MCF 10A (cell line): ENCODE measurements around the gene ZCCHC24. TPM values are rescaled to one million over a fixed set of nuclear protein-coding genes. Genes with fewer than 3 reads are reported as not detected.

Experiments used
- BruUV-seq: library from RNA; stranded (reverse); fragments of 400-500 nt; replicated peaks from 2 replicates; lab custom pipeline; 2021; lab: Mats Ljungman, UMichigan
- CTCF ChIA-PET: fragments of 300-600 bp; sonication (Branson Sonifier 250); formaldehyde crosslinking; extraction: SDS; loops from one replicate; lab custom pipeline; 2021; ENCODE audit warnings: antibody characterized with exemption, inconsistent platforms; lab: Yijun Ruan, JAX
- POLR2A ChIA-PET: fragments of 300-600, 350-650 bp; sonication (Branson Sonifier 250); formaldehyde crosslinking; extraction: SDS; loops from one replicate; lab custom pipeline; 2020; ENCODE audit warnings: antibody characterized with exemption, inconsistent platforms; lab: Yijun Ruan, JAX
- DNase-seq: peaks from one replicate; pipeline ENCODE4 v3.0.0-alpha.2; 2018; ENCODE audit not compliant: unreplicated experiment
- H3K27ac Mint-ChIP-seq: one replicate; pipeline ENCODE4 v1.8.0; 2022; ENCODE audit warnings: mild to moderate bottlenecking, low read depth, mixed read lengths; ENCODE audit not compliant: unreplicated experiment
- H3K27me3 Mint-ChIP-seq: one replicate; pipeline ENCODE4 v1.8.0; 2022; ENCODE audit warnings: mixed read lengths; ENCODE audit not compliant: insufficient read depth, unreplicated experiment
- H3K36me3 Mint-ChIP-seq: one replicate; pipeline ENCODE4 v1.8.0; 2022; ENCODE audit warnings: mild to moderate bottlenecking, moderate library complexity, mixed read lengths; ENCODE audit not compliant: insufficient read depth, unreplicated experiment
- H3K4me1 Mint-ChIP-seq: one replicate; pipeline ENCODE4 v1.8.0; 2022; ENCODE audit warnings: mixed read lengths; ENCODE audit not compliant: insufficient read depth, unreplicated experiment
- H3K4me3 Mint-ChIP-seq: one replicate; pipeline ENCODE4 v1.8.0; 2022; ENCODE audit warnings: mild to moderate bottlenecking, moderate library complexity, mixed read lengths; ENCODE audit not compliant: unreplicated experiment
- H3K9me3 Mint-ChIP-seq: one replicate; pipeline ENCODE4 v1.8.0; 2022; ENCODE audit warnings: mixed read lengths; ENCODE audit not compliant: unreplicated experiment
- intact Hi-C: fragments of 100-400 bp; cut with micrococcal nuclease; formaldehyde crosslinking; loops from 2 replicates; pipeline ENCODE4 v1.14.1; 2022
- total RNA-seq: library from RNA; stranded (reverse); gene quantifications from 2 replicates; pipeline ENCODE4 v1.2.3, GENCODE V29; 2022
- TF ChIP-seq, protein P1 (sequence below): fragments of 200-600 bp; IDR thresholded peaks from one replicate; pipeline ENCODE4 v1.8.0; 2022; ENCODE audit warnings: antibody characterized with exemption, mild to moderate bottlenecking; ENCODE audit not compliant: unreplicated experiment

The ZCCHC24 gene
- total RNA-seq, 1 experiment from 2014 or later = 2.8 TPM

DNA sequence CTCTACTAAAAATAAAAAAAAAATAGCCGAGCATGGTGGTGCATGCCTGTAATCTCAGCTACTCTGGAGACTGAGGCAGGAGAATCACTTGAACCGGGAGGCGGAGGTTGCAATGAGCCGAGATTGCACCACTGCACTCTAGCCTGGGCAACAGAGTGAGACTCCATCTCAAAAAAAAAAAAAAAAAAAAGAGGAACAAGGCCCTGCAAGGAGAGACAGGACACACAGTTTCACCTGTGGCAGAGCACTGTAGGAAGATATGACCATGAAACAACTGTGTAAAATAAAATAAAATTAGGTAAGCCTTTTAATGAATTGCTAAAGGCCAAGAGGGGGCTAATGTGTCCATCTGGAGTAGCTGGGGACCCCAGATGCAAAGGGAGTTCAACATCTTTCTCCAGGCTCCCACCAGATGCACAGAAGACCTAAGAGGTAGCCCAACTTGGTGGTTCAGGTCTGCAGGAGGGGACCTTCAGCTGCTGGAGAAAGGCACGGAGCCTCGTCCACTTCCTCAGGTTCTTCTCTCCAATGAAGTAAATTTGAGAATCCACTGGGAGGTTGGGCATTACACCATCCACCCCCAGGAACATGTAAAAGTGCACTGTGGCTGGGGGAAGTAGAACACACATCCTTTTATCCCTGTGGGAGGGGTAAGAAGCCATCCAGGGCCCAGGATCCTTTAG, 85.5 kb downstream of the ZCCHC24 start:
- intact Hi-C loops = no loop called here
- BruUV-seq = no TSS peak
- H3K9me3 Mint-ChIP-seq = no peaks in the 10 kb centered on the region
- peaks cover 47% of the 10 kb centered on the region for H3K27me3 Mint-ChIP-seq
- H3K4me3 Mint-ChIP-seq = no peak overlapping the region
- H3K4me1 Mint-ChIP-seq = no peaks in the 10 kb centered on the region
- no peak overlapping the region for H3K27ac Mint-ChIP-seq
- DNase-seq = no peak
- TF ChIP-seq, protein P1, sequence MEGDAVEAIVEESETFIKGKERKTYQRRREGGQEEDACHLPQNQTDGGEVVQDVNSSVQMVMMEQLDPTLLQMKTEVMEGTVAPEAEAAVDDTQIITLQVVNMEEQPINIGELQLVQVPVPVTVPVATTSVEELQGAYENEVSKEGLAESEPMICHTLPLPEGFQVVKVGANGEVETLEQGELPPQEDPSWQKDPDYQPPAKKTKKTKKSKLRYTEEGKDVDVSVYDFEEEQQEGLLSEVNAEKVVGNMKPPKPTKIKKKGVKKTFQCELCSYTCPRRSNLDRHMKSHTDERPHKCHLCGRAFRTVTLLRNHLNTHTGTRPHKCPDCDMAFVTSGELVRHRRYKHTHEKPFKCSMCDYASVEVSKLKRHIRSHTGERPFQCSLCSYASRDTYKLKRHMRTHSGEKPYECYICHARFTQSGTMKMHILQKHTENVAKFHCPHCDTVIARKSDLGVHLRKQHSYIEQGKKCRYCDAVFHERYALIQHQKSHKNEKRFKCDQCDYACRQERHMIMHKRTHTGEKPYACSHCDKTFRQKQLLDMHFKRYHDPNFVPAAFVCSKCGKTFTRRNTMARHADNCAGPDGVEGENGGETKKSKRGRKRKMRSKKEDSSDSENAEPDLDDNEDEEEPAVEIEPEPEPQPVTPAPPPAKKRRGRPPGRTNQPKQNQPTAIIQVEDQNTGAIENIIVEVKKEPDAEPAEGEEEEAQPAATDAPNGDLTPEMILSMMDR = no peak
- ChIA-PET CTCF (interaction anchor here (1.2 kb wide), 1 partner anchor 15 kb away, joined by 5 read pairs; no protein-coding TSS in a partner anchor), POLR2A (no interaction called here)
- peaks cover 10% of the 10 kb centered on the region for H3K36me3 Mint-ChIP-seq

DNA sequence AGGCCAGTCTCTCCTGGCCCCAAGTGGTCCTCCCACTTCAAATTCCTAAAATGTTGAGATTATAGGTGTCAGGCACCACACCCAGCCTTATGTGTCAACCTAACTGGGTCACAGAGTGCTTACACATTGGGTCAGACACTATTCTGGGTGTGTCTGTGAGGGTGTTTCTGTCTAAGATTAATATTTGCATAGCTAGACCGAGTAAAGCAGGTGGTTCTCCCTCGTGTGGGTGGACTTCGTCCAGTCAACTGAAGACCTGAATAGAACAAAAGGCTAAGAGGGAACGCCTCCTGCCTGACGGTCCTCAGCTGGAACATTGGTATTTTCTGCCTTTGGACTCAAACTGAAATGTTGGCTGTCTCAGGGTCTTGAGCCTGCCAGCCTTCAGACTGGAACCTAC, 86.6 kb downstream of the ZCCHC24 start:
- ChIA-PET CTCF (interaction anchor here (1.4 kb wide), 1 partner anchor 11 kb away, joined by 5 read pairs; the partner anchor contains the start of gene PPIF), POLR2A (interaction anchor here (2.3 kb wide), 1 partner anchor 10 kb away, joined by 7 read pairs; no protein-coding TSS in a partner anchor)
- DNase-seq = no peak
- intact Hi-C loops = no loop called here
- Mint-ChIP-seq H3K9me3 (no peaks in the 10 kb centered on the region), H3K27ac (no peak overlapping the region), H3K4me1 (no peaks in the 10 kb centered on the region), H3K36me3 (peaks cover 21% of the 10 kb centered on the region), H3K4me3 (no peak overlapping the region), H3K27me3 (peaks cover 35% of the 10 kb centered on the region)
- BruUV-seq = no TSS peak
- TF ChIP-seq, protein P1 = no peak

DNA sequence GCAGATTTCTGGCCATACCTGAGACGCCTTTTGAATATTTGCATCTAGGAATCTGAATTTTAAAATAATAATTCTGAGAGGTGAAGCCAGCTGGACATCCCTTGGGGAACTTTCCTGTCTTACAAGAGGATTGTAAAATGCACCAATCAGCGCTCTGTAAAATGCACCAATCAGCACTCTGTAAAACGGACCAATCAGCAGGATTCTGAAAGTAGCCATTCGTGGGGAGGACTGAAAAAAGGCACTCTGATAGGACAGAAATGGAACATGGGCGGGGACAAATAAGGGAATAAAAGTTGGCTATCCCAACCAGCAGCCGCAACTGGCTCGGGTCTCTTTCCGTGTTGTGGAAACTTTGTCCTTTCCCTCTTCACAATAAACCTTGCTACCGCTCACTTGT, 88.2 kb downstream of the ZCCHC24 start:
- Mint-ChIP-seq H3K36me3 (peaks cover 35% of the 10 kb centered on the region), H3K27ac (no peak overlapping the region), H3K27me3 (peaks cover 19% of the 10 kb centered on the region), H3K4me1 (no peaks in the 10 kb centered on the region), H3K9me3 (no peaks in the 10 kb centered on the region), H3K4me3 (no peak overlapping the region)
- BruUV-seq = no TSS peak
- TF ChIP-seq, protein P1 = no peak
- ChIA-PET CTCF (interaction anchor here (1.0 to 1.6 kb wide), 2 partner anchors 11 to 106 kb away, joined by 3 to 4 read pairs; no protein-coding TSS in a partner anchor), POLR2A (interaction anchor here (0.6 to 2.3 kb wide), 2 partner anchors 9 to 13 kb away, joined by 3 to 7 read pairs; no protein-coding TSS in a partner anchor)
- intact Hi-C loops = no loop called here
- no peak for DNase-seq

DNA sequence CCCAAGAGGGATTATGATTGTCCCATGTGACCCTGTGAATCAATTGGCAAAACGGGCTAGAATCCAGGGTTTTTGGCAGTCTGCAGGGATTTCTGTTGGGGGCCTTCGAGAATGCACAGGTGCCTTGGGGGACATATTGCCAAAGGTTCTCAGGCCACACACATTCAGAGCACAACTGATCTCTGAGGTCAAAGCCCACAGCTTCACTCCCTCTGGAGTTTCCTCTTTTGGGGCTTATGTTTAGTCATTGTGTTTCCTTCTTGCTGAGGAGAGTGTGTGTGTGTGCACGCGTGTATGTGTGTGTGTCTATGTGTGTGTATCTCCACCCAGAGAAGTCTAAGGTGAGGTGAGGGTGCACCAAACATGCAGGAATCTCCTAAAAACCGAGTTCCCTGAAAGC, 89.3 kb downstream of the ZCCHC24 start:
- TF ChIP-seq, protein P1 = no peak
- no peak overlapping the region for H3K4me3 Mint-ChIP-seq
- ChIA-PET POLR2A (no interaction called here), CTCF (interaction anchor here (1.0 to 1.6 kb wide), 2 partner anchors 8 to 10 kb away, joined by 3 to 4 read pairs; no protein-coding TSS in a partner anchor)
- H3K9me3 Mint-ChIP-seq = no peaks in the 10 kb centered on the region
- H3K27me3 Mint-ChIP-seq = peaks cover 9% of the 10 kb centered on the region
- BruUV-seq = no TSS peak
- no peaks in the 10 kb centered on the region for H3K4me1 Mint-ChIP-seq
- intact Hi-C loops = no loop called here
- H3K27ac Mint-ChIP-seq = no peak overlapping the region
- peaks cover 46% of the 10 kb centered on the region for H3K36me3 Mint-ChIP-seq
- DNase-seq = no peak
